GM21825 (cell line): ENCODE results near the gene GNAL.
"Not testable (repeated sequence)": the region's sequence is repeated elsewhere in the genome, so short reads cannot be mapped to it uniquely, and the experiment has no call there.

Source experiments
- ATAC-seq: cut with Tn5 transposase; IDR thresholded peaks from one replicate; pipeline ENCODE4 v1.9.1; 2021; ENCODE audit warnings: mild to moderate bottlenecking, moderate library complexity; ENCODE audit not compliant: unreplicated experiment

The GNAL gene

DNA sequence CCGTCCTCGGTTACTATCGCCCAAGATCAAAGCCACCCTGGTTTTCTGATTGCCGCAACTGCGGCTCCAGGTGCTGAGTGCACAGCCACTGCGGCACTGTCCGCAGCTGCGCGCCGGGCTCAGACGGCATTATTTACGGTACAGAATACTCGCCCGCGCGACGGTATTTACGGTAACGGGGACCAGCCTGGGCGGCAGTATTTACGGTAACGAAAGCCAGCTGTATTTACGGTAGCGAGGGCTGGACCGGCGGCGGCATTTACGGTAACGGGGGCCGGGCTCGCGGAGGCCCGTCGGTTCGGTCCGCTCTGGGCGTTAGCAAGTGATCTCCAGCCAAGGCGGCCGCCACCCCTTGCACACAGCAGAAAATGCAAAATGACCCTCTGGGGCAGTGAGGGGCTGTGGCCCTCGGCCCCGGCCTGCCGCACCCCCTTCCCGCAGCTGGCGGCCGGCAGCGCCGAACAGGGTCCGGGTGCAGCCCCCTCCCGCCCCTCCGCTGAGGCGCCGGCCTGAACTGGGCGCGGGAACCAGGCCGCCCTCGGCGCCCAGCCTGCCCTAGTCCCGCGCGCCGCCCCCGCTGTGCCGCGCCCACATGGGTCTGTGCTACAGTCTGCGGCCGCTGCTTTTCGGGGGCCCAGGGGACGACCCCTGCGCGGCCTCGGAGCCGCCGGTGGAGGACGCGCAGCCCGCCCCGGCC, at the start of gene GNAL:
GNAL (plus strand) TSS at position 293 of the 697 bp plus-strand sequence; CDS start at position 593, 300 bp downstream.
- ATAC-seq = no peak

DNA sequence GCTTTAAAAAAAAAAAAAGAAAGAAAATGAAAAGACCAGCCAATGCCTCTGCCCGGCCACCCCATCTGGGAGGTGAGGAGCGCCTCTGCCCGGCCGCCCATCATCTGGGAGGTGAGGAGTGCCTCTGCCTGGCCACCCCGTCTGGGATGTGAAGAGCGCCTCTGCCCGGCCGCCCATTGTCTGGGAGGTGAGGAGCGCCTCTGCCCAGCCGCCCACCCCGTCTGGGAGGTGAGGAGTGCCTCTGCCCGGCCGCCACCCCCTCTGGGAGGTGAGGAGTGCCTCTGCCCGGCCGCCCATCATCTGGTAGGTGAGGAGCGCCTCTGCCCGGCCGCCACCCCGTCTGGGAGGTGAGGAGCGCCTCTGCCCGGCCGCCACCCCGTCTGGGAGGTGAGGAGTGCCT, 41.8 kb upstream of the GNAL start:
- not testable (repeated sequence) for ATAC-seq

DNA sequence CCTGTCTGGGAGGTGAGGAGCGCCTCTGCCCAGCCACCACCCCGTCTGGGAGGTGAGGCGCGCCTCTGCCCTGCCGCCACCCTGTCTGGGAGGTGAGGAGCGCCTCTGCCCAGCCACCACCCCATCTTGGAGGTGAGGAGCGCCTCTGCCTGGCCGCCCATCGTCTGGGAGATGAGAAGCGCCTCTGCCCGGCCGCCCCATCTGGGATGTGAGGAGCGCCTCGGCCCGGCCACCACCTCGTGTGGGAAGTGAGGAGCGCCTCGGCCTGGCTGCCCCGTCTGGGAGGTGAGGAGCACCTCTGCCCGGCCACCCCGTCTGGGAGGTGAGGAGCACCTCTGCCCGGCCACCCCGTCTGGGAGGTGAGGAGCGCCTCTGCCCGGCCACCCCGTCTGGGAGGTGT, 41.3 kb upstream of the GNAL start:
- not testable (repeated sequence) for ATAC-seq

- ATAC-seq = no peak
Measured at GRCh38 chr18:11649839-11650238, 39.2 kb upstream of the GNAL start.

DNA sequence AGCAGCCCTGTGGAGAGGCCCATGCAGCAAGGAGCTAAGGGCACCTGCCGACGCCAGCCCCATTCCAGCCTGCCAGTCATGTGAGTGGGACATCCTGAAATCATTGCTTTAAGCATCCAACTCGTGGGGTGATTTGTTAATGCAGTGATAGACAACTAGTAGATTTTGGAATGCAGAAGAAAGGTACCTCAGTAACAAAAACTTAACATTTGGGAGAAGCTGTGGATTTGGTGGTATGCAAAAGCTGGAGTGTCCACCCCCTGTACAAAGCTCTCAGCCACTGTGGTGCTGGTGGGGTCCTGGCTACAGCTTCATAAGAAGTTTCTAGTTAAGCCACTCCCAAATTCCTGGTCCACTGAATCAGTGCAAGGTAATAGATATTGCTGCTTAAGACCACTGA, 37.2 kb upstream of the GNAL start:
- no peak for ATAC-seq

- no peak for ATAC-seq
Measured at GRCh38 chr18:11653521-11653920, 35.5 kb upstream of the GNAL start.

- no peak for ATAC-seq
Measured at GRCh38 chr18:11654736-11655605, 34.1 kb upstream of the GNAL start.

- no peak for ATAC-seq
Measured at GRCh38 chr18:11655606-11655932, 33.5 kb upstream of the GNAL start.

- ATAC-seq = no peak
Measured at GRCh38 chr18:11657152-11657551, 31.9 kb upstream of the GNAL start.

DNA sequence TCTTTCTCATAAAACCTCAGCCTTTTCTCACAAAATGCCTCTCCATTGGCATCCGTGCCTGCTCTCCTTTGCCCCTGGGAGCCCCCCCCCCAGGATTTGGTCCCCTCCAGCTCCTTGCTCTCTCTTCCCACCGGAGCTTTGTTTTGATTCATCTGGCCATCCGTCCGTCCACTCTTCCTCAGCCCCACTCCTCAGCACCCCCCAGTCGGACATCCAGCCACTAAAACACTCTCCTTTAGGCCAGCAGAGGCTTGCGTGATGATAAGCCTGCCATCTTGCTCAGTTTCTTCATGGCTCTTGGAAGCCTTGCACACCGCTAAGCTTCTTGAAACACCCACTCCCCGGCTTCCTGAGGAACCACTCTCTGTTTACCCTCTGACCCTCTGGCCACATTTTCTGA, 31.5 kb upstream of the GNAL start:
- no peak for ATAC-seq

DNA sequence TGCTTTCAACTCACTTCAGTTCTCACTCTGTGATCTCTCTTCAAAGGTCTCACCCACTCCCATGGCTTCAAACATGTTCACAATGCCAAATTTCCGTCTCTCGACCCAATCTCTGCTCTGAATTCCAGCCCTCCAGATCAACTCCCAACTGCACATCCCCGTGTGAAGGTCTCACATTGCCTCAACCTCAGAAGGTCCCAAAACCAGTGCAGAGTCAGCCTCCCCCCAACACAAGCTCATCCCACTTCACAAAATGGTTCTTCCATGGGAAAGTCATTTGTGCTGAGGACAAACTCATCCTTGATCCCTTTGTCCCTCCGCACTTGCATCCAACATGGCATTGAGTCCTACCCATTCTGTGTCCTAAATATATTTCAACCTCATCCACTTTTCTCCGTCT, 31.0 kb upstream of the GNAL start:
- ATAC-seq = no peak

- ATAC-seq = no peak
Measured at GRCh38 chr18:11658989-11659388, 30.1 kb upstream of the GNAL start.

DNA sequence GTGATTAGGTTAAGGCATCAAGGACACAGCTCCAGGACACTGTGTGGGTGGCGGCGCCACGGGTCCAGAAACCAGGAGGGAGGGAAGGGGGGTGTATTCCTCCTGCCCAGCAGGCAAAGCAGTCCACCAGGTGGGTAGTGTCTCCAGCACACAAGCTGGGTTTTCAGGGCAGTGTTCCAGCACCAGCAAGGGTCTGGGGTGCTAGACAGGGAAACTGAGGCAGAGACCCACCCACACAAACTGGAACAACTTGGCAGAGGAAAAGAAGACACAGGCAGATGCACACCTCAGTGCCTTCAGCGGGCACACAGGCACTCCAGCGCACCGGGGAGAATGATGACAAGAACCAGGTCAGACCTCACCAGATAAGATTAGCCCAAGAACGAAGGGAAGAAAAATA, 28.4 kb upstream of the GNAL start:
- no peak for ATAC-seq

DNA sequence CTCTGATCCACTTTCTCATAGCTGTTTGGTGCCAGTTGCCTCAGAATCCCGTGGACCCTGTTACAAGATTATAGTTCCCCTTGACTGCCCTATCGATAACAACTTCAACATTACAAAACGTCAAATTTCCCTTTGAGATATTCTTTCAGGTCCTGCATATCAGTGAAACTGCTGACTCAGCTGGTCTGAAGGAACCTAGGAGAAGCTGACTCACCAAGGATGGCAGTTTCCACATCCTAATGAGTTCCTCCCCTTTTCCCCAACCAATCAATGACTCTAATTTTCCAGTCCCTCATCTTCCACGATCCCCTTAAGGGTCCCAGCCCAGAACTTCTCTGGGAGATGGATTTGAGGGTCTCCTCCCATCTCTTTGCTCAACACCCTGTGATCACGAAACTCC, 27.6 kb upstream of the GNAL start:
- no peak for ATAC-seq

- ATAC-seq = no peak
Measured at GRCh38 chr18:11663439-11664029, 25.5 kb upstream of the GNAL start.

DNA sequence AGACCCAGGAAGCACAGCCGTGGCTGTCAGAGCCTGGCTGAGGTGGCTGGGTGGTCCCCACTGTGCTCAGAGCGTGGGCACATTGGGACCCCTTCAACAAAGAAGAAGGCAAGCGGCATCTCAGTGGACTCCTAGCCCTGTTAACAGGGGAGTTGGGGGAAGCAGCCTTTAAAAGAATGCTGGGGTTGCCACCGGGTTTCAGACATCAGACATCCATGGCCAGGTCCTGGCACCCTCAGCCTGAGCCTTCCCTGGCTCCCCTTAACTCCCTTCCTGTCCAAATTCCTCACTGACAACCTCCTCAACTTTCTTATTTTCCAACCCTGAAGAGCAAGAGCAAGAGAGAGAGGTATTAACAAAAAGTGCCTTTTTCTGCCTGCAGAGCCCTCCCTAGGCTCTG, 24.8 kb upstream of the GNAL start:
- ATAC-seq = no peak

DNA sequence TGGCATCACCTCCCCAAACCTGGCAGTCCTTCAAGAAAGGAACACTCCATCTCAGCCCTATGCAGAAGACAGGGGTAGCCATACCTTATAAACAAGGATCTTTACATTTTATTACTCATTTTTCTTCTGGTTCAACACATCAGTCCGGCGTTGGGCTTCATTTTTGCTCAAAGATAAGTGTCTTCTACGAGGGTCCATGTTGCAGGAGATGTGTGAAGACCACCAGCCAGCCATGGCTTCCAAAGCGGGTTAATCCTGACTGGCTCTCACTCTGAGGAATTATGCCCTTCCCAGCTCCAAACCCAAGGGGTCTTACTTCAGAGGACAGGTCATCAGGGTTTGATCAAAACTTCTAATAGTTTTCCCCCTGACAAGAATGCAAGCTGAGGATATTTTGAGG, 23.9 kb upstream of the GNAL start:
- ATAC-seq = no peak

- no peak for ATAC-seq
Measured at GRCh38 chr18:11665587-11665986, 23.5 kb upstream of the GNAL start.

DNA sequence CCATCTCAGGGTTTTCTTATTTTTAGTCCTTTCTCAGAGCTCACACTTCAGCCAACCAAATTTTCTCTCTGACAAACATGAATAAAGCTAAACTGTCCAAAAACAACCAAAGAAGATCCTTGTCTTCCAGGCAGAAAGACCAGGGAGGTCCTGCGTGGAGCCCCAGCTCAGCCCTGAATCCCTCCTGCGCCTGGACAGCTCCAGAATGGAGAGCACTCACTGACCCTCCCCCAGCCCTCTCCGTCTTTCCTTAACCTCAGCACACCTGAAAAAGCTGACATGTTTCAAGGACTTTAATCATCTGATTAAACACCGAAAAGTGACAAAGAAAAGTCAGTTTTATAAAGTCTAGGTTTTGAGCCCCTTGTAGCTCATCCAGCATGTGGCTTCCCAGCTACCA, 22.9 kb upstream of the GNAL start:
- no peak for ATAC-seq

GRCh38 chr18:11666831-11667230, 22.2 kb upstream of the GNAL start:
- no peak for ATAC-seq

DNA sequence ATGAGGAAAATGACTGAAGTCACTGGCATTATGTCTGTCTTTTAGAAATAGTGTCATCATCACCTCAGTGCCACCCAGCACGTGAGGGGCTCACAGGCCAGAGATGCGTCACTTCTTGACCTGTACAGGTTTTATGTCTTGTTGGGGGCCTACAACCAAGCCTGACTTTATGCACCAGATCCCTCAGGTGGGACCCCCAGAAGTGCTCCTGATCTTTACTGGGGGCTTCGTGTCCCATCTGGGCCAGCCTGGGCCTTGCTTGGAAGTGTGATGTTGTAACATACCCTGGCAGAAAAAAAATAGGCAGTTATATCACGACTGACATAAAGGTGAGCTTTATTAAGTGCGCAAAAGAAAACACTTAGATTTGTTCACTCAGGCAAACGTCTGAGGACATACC, 21.5 kb upstream of the GNAL start:
- no peak for ATAC-seq
